Activated CD4-positive, alpha-beta T cell treated with anti-CD3 and anti-CD28 coated beads, Interleukin-2, Interleukin-6, amounts not matched to agents 100 ng/mL and 50 ng/mL, durations not matched to agents 16 hours and 8 hours (primary cell): Measurements from ENCODE around the gene MRTFA.

Source experiments
- DNase-seq: peaks from one replicate; pipeline ENCODE4 v3.0.0-alpha.2; 2020

Gene MRTFA

GRCh38 chr22:40407021-40407761 is 229.3 kb downstream of the MRTFA start:
- no peak for DNase-seq

- no peak for DNase-seq
Measured at GRCh38 chr22:40406063-40406890, 230.2 kb downstream of the MRTFA start.

GRCh38 chr22:40405178-40406062 is 231.1 kb downstream of the MRTFA start:
- DNase-seq = no peak

GRCh38 chr22:40404251-40405177 is 232.0 kb downstream of the MRTFA start:
- no peak for DNase-seq

GRCh38 chr22:40403651-40404050 is 232.9 kb downstream of the MRTFA start:
- DNase-seq = no peak

GRCh38 chr22:40403141-40403540 is 233.4 kb downstream of the MRTFA start:
- no peak for DNase-seq

GRCh38 chr22:40401981-40402406 is 234.5 kb downstream of the MRTFA start:
- DNase-seq = peak; percentile 46

GRCh38 chr22:40401532-40401931 is 235.0 kb downstream of the MRTFA start:
- DNase-seq = peak; percentile 84

- DNase-seq = peak; percentile 69
Measured at GRCh38 chr22:40400159-40400558, 236.4 kb downstream of the MRTFA start.

- no peak for DNase-seq
Measured at GRCh38 chr22:40399621-40400020, 236.9 kb downstream of the MRTFA start.

GRCh38 chr22:40397396-40397795 is 239.1 kb downstream of the MRTFA start:
- no peak for DNase-seq

GRCh38 chr22:40396882-40397281 is 239.6 kb downstream of the MRTFA start:
- DNase-seq = no peak

GRCh38 chr22:40395607-40396006 is 240.9 kb downstream of the MRTFA start:
- no peak for DNase-seq

GRCh38 chr22:40394607-40395006 is 241.9 kb downstream of the MRTFA start:
- no peak for DNase-seq

- DNase-seq = no peak
Measured at GRCh38 chr22:40392618-40393017, 243.9 kb downstream of the MRTFA start.

GRCh38 chr22:40391417-40391816 is 245.1 kb downstream of the MRTFA start:
- no peak for DNase-seq

GRCh38 chr22:40388231-40388630 is 248.3 kb downstream of the MRTFA start:
- no peak for DNase-seq

- no peak for DNase-seq
Measured at GRCh38 chr22:40387746-40388145, 248.8 kb downstream of the MRTFA start.

- peak; percentile 46 for DNase-seq
Measured at GRCh38 chr22:40385036-40385782, 251.3 kb downstream of the MRTFA start.

- no peak for DNase-seq
Measured at GRCh38 chr22:40383905-40384304, 252.6 kb downstream of the MRTFA start.

- DNase-seq = no peak
Measured at GRCh38 chr22:40381461-40381860, 255.1 kb downstream of the MRTFA start.
